Mesodermal cell (in vitro differentiated cells): ENCODE results near the gene BRSK1. TPM values are rescaled to one million over a fixed set of nuclear protein-coding genes. Genes with fewer than 3 reads are reported as not detected.

ENCODE experiments used
- H3K27ac ChIP-seq: 2 replicates; pipeline ENCODE4 v1.7.0; 2013; ENCODE audit warnings: mild to moderate bottlenecking, low read depth, low read length, moderate library complexity; ENCODE audit not compliant: severe bottlenecking
- H3K36me3 ChIP-seq: 2 replicates; pipeline ENCODE4 v1.7.1; 2013; ENCODE audit warnings: mild to moderate bottlenecking, low read length, moderate library complexity; ENCODE audit not compliant: control insufficient read depth, insufficient read depth
- H3K4me1 ChIP-seq: one replicate; pipeline ENCODE4 v1.7.1; 2013; ENCODE audit warnings: mild to moderate bottlenecking, low read length; ENCODE audit not compliant: insufficient read depth, control insufficient read depth, poor library complexity, severe bottlenecking
- H3K4me3 ChIP-seq: 2 replicates; pipeline ENCODE4 v1.7.0; 2013; ENCODE audit warnings: low read length, control low read depth, mild to moderate bottlenecking; ENCODE audit not compliant: insufficient read depth, poor library complexity, severe bottlenecking; ENCODE audit errors: extremely low read depth
- H3K9me3 ChIP-seq: 2 replicates; pipeline ENCODE4 v1.7.1; 2013; ENCODE audit warnings: mild to moderate bottlenecking, low read length, moderate library complexity; ENCODE audit not compliant: control insufficient read depth
- WGBS, 2 experiments: methylation state at CpG; one replicate each; pipeline ENCODE4 v1.1.5; 2013; ENCODE audit warnings: missing lambda C conversion rate in 2 of 2; ENCODE audit not compliant: insufficient coverage in 2 of 2; 5-methylcytosine and 5-hydroxymethylcytosine counted together
- polyA plus RNA-seq, 2 experiments: library from polyadenylated mRNA; stranded (reverse); fragments of 50-300 nt; gene quantifications; one replicate each; pipeline ENCODE4 v1.2.3, GENCODE V29; 2013

BRSK1 gene
- polyA plus RNA-seq (2013, experiment 1 of 2), result 40.5 TPM
- 29.6 TPM for polyA plus RNA-seq (2013, experiment 2 of 2)

GRCh38 chr19:55283548-55284377 lies at the start of gene BRSK1:
TSS of gene BRSK1 (plus strand) at chr19:55283997. CDS start at chr19:55284443, 446 bp downstream.
- H3K9me3 ChIP-seq, result no peaks in the 10 kb centered on the region
- H3K4me1 ChIP-seq, result peaks cover 14% of the 10 kb centered on the region
- peaks cover 22% of the 10 kb centered on the region for H3K36me3 ChIP-seq
- 21 to 59% methylated on average over 5 to 14 of the region's 44 CpGs for WGBS, 2 experiments
- H3K27ac ChIP-seq, result peak within 1 kb of the TSS; percentile 36
- peak within 1 kb of the TSS; percentile 50 for H3K4me3 ChIP-seq

GRCh38 chr19:55238030-55238429 lies 45.8 kb upstream of the BRSK1 start:
- WGBS, 2 experiments, result 96 to 99% methylated on average over 8 of the region's 8 CpGs
- Histone ChIP-seq H3K27ac (no peak overlapping the region), H3K36me3 (peaks cover 92% of the 10 kb centered on the region), H3K4me3 (no peak overlapping the region), H3K9me3 (no peaks in the 10 kb centered on the region), H3K4me1 (no peaks in the 10 kb centered on the region)

- H3K4me1 ChIP-seq, result no peaks in the 10 kb centered on the region
- H3K4me3 ChIP-seq, result no peak overlapping the region
- H3K27ac ChIP-seq, result no peak overlapping the region
- no peaks in the 10 kb centered on the region for H3K9me3 ChIP-seq
- H3K36me3 ChIP-seq, result peaks cover 91% of the 10 kb centered on the region
- 96 to 98% methylated on average over 11 to 12 of the region's 12 CpGs for WGBS, 2 experiments
Observed at GRCh38 chr19:55239004-55239403, 44.8 kb upstream of the BRSK1 start.

- Histone ChIP-seq H3K4me3 (no peak overlapping the region), H3K36me3 (peaks cover 94% of the 10 kb centered on the region), H3K4me1 (no peaks in the 10 kb centered on the region), H3K27ac (no peak overlapping the region), H3K9me3 (no peaks in the 10 kb centered on the region)
- WGBS, 2 experiments, result 97 to 100% methylated on average over 2 to 3 of the region's 6 CpGs
Observed at GRCh38 chr19:55240713-55241020, 43.1 kb upstream of the BRSK1 start.

GRCh38 chr19:55241143-55241934 lies 42.5 kb upstream of the BRSK1 start:
- peaks cover 94% of the 10 kb centered on the region for H3K36me3 ChIP-seq
- H3K27ac ChIP-seq, result no peak overlapping the region
- WGBS, 2 experiments, result 97 to 98% methylated on average over 26 to 33 of the region's 37 CpGs

GRCh38 chr19:55241935-55242464 lies 41.8 kb upstream of the BRSK1 start:
- Histone ChIP-seq H3K9me3 (no peaks in the 10 kb centered on the region), H3K4me3 (no peak overlapping the region), H3K4me1 (no peaks in the 10 kb centered on the region), H3K27ac (no peak overlapping the region), H3K36me3 (peaks cover 94% of the 10 kb centered on the region)
- 93 to 99% methylated on average over 10 to 16 of the region's 16 CpGs for WGBS, 2 experiments

More at GRCh38 chr19:55241143-55241934, 42.5 kb upstream of the BRSK1 start:
- no peaks in the 10 kb centered on the region for H3K4me1 ChIP-seq
- H3K9me3 ChIP-seq, result no peaks in the 10 kb centered on the region
- no peak overlapping the region for H3K4me3 ChIP-seq

GRCh38 chr19:55242517-55242916 lies 41.3 kb upstream of the BRSK1 start:
- H3K4me1 ChIP-seq, result no peaks in the 10 kb centered on the region
- WGBS, 2 experiments, result 90 to 92% methylated on average over 6 to 7 of the region's 7 CpGs
- H3K4me3 ChIP-seq, result no peak overlapping the region
- H3K36me3 ChIP-seq, result peaks cover 93% of the 10 kb centered on the region
- no peak overlapping the region for H3K27ac ChIP-seq
- H3K9me3 ChIP-seq, result no peaks in the 10 kb centered on the region

- no peaks in the 10 kb centered on the region for H3K9me3 ChIP-seq
- H3K4me1 ChIP-seq, result peaks cover 7% of the 10 kb centered on the region
- H3K27ac ChIP-seq, result no peak overlapping the region
- 98% methylated on average over 9 to 11 of the region's 12 CpGs for WGBS, 2 experiments
- H3K36me3 ChIP-seq, result peaks cover 77% of the 10 kb centered on the region
- no peak overlapping the region for H3K4me3 ChIP-seq
Observed at GRCh38 chr19:55244004-55244680, 39.7 kb upstream of the BRSK1 start.

- WGBS, 2 experiments, result 94 to 99% methylated on average over 15 to 21 of the region's 23 CpGs
- H3K9me3 ChIP-seq, result no peaks in the 10 kb centered on the region
- no peak overlapping the region for H3K4me3 ChIP-seq
- H3K27ac ChIP-seq, result no peak overlapping the region
- peaks cover 66% of the 10 kb centered on the region for H3K36me3 ChIP-seq
- H3K4me1 ChIP-seq, result peaks cover 9% of the 10 kb centered on the region
Observed at GRCh38 chr19:55245236-55245904, 38.4 kb upstream of the BRSK1 start.
